Measurements from ENCODE around the gene PARD3.

PARD3 gene

DNA sequence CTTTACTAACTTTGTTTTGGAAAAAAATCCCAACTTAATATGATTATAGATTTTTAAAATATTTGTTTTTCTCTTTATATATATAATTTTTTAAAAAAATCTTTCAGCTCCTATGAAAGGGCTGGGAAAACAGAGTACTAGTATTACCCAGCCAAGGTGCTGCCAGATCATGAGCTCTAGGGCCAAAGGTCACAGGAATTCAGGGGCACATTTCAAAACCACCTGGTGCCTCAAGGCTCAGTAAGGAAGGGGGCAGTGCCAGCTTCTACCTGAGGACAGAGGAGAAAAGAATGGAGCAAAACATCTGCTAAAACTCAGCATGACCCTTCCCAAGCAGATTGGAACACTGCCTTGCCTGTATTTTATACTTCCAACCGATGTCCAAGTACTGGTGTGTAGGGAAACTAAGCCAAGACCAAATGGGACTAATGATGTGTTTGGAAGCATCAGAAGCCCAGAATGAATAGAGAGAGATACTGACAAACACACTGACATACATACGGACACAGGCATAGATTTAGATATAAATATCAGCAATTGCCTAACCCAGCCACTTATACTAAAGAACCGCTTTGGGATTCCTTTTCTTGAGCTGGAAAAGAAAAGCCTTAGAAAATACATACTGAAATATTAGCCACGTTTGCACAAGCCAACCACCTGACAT, 667.3 kb downstream of the PARD3 start:
- Histone ChIP-seq H3K27me3 (ENCODE audit: control insufficient read depth, low read length) (no peaks in the 10 kb centered on the region), H3K4me2 (ENCODE audit: low read length) (no peak overlapping the region), H3K27ac (ENCODE audit: low read depth, low read length) (no peak overlapping the region), H3F3A (ENCODE audit: control insufficient read depth, insufficient read depth) (no peaks in the 10 kb centered on the region), H3K4me1 (ENCODE audit: control insufficient read depth, low read length) (no peaks in the 10 kb centered on the region), H3K9me3 (ENCODE audit: control insufficient read depth, insufficient read depth, low read length) (no peaks in the 10 kb centered on the region), H3K79me2 (ENCODE audit: control insufficient read depth, low read length) (no peaks in the 10 kb centered on the region), H3K4me3 (ENCODE audit: low read length) (no peak overlapping the region), H4K20me1 (ENCODE audit: control insufficient read depth, insufficient read depth, low read depth, low read length) (no peaks in the 10 kb centered on the region), H3K9me2 (replicated peaks; ENCODE audit: control insufficient read depth, low read length) (no peaks in the 10 kb centered on the region), H3K36me3 (ENCODE audit: control insufficient read depth, low read length) (no peaks in the 10 kb centered on the region)
- TF ChIP-seq, protein P1, sequence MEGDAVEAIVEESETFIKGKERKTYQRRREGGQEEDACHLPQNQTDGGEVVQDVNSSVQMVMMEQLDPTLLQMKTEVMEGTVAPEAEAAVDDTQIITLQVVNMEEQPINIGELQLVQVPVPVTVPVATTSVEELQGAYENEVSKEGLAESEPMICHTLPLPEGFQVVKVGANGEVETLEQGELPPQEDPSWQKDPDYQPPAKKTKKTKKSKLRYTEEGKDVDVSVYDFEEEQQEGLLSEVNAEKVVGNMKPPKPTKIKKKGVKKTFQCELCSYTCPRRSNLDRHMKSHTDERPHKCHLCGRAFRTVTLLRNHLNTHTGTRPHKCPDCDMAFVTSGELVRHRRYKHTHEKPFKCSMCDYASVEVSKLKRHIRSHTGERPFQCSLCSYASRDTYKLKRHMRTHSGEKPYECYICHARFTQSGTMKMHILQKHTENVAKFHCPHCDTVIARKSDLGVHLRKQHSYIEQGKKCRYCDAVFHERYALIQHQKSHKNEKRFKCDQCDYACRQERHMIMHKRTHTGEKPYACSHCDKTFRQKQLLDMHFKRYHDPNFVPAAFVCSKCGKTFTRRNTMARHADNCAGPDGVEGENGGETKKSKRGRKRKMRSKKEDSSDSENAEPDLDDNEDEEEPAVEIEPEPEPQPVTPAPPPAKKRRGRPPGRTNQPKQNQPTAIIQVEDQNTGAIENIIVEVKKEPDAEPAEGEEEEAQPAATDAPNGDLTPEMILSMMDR (IDR thresholded peaks at IDR 0.05; ENCODE audit: low read depth, low read length, poor library complexity, severe bottlenecking) = no peak
- TF ChIP-seq EZH2phosphoT487 (IDR thresholded peaks at IDR 0.05; ENCODE audit: borderline replicate concordance, low read length) = no peak

DNA sequence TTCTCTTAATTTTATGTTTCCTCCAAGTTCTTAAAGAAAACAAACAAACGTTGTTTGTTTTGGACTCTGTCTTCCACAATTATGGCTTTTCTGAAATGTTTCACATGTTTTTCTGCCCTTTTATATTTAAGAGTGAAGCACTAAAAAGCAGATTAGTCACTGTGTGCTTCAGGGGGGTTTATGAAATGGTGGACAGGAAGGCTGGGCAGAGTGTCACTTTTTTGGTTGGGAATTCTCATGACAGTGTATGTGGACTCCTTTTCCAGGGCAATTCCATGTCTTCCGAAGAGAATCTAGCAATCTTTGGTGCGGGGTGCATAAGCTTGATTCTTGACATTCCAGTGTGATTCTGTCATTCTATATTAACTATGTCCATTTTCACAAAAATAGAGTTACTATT, 669.4 kb downstream of the PARD3 start:
- no peaks in the 10 kb centered on the region for H3F3A ChIP-seq (ENCODE audit: control insufficient read depth, insufficient read depth)
- H3K4me2 ChIP-seq (ENCODE audit: low read length) = no peak overlapping the region
- TF ChIP-seq, protein P1 (IDR thresholded peaks at IDR 0.05; ENCODE audit: low read depth, low read length, poor library complexity, severe bottlenecking) = no peak
- no peak for TF ChIP-seq EZH2phosphoT487 (IDR thresholded peaks at IDR 0.05; ENCODE audit: borderline replicate concordance, low read length)
- no peaks in the 10 kb centered on the region for H3K9me2 ChIP-seq (replicated peaks; ENCODE audit: control insufficient read depth, low read length)
- H3K36me3 ChIP-seq (ENCODE audit: control insufficient read depth, low read length) = no peaks in the 10 kb centered on the region
- H3K27ac ChIP-seq (ENCODE audit: low read depth, low read length) = no peak overlapping the region
- no peak overlapping the region for H3K4me3 ChIP-seq (ENCODE audit: low read length)
- no peaks in the 10 kb centered on the region for H3K79me2 ChIP-seq (ENCODE audit: control insufficient read depth, low read length)
- no peaks in the 10 kb centered on the region for H3K9me3 ChIP-seq (ENCODE audit: control insufficient read depth, insufficient read depth, low read length)
- no peaks in the 10 kb centered on the region for H3K27me3 ChIP-seq (ENCODE audit: control insufficient read depth, low read length)
- no peaks in the 10 kb centered on the region for H3K4me1 ChIP-seq (ENCODE audit: control insufficient read depth, low read length)
- no peaks in the 10 kb centered on the region for H4K20me1 ChIP-seq (ENCODE audit: control insufficient read depth, insufficient read depth, low read depth, low read length)

DNA sequence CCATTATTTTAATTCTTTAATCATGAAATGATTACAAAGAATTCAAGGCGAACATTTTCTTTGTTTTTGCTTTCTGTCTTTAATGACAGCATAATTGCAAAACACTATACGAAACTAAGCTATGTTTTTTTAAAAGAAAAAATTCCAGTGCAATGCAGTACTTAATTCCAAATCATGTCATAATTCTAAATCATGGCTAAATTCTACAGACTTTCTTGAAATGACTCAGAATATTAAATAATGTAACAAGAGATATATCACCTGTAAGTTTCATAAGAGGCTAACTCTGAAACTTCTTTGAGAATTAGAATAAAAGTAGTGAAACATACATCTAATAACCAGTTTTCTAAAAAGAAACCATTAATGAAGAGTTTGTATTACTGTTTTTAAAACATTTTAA, 671.6 kb downstream of the PARD3 start:
- H3K4me2 ChIP-seq (ENCODE audit: low read length) = no peak overlapping the region
- no peaks in the 10 kb centered on the region for H3K79me2 ChIP-seq (ENCODE audit: control insufficient read depth, low read length)
- no peaks in the 10 kb centered on the region for H3K36me3 ChIP-seq (ENCODE audit: control insufficient read depth, low read length)
- no peaks in the 10 kb centered on the region for H3K9me2 ChIP-seq (replicated peaks; ENCODE audit: control insufficient read depth, low read length)
- TF ChIP-seq, protein P1 (IDR thresholded peaks at IDR 0.05; ENCODE audit: low read depth, low read length, poor library complexity, severe bottlenecking) = no peak
- TF ChIP-seq EZH2phosphoT487 (IDR thresholded peaks at IDR 0.05; ENCODE audit: borderline replicate concordance, low read length) = no peak
- no peaks in the 10 kb centered on the region for H4K20me1 ChIP-seq (ENCODE audit: control insufficient read depth, insufficient read depth, low read depth, low read length)
- no peaks in the 10 kb centered on the region for H3K27me3 ChIP-seq (ENCODE audit: control insufficient read depth, low read length)
- H3K9me3 ChIP-seq (ENCODE audit: control insufficient read depth, insufficient read depth, low read length) = no peaks in the 10 kb centered on the region
- no peaks in the 10 kb centered on the region for H3K4me1 ChIP-seq (ENCODE audit: control insufficient read depth, low read length)
- no peak overlapping the region for H3K27ac ChIP-seq (ENCODE audit: low read depth, low read length)
- no peaks in the 10 kb centered on the region for H3F3A ChIP-seq (ENCODE audit: control insufficient read depth, insufficient read depth)
- H3K4me3 ChIP-seq (ENCODE audit: low read length) = no peak overlapping the region
